HG03064 (cell line): Measurements from ENCODE around the gene C1orf52.
"Not testable (repeated sequence)": the region's sequence is repeated elsewhere in the genome, so short reads cannot be mapped to it uniquely, and the experiment has no call there.

Source experiments
- ATAC-seq: cut with Tn5 transposase; IDR thresholded peaks from one replicate; pipeline ENCODE4 v1.9.1; 2021; ENCODE audit warnings: low read depth; ENCODE audit not compliant: unreplicated experiment

C1orf52 gene

DNA sequence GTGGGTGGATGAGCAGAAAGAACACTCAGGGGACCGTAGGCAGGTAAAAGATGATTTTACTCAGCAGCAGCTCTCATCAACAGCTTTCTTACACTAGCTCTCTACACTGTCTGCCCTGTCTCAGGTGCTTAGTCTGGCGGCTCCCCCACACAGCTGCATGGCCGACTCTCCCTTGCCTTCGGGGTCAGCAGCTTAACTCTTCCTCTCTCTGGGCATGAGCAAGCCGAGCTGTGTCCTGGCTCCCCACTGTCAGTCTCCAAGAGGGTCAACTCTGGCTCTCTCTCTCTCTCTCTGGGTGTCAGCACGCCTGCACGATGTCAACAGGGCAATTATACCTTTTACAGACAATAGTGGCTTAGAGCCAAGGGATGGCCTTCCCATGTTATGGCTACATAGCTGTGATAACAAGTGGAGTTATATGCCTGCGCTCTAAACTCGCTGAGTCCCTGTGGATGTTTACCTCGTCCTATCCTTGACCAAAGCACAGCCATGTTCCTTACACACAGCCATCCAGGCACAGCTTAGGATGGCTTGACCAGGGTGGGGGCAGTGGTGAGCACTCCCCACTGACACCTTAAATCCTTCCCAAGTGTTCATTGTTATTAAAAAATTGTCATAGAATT lies 20.1 kb upstream of the C1orf52 start:
- ATAC-seq = no peak

GRCh38 chr1:85278853-85279314 lies 19.4 kb upstream of the C1orf52 start:
- no peak for ATAC-seq

GRCh38 chr1:85277802-85278201 lies 18.3 kb upstream of the C1orf52 start:
- no peak for ATAC-seq

DNA sequence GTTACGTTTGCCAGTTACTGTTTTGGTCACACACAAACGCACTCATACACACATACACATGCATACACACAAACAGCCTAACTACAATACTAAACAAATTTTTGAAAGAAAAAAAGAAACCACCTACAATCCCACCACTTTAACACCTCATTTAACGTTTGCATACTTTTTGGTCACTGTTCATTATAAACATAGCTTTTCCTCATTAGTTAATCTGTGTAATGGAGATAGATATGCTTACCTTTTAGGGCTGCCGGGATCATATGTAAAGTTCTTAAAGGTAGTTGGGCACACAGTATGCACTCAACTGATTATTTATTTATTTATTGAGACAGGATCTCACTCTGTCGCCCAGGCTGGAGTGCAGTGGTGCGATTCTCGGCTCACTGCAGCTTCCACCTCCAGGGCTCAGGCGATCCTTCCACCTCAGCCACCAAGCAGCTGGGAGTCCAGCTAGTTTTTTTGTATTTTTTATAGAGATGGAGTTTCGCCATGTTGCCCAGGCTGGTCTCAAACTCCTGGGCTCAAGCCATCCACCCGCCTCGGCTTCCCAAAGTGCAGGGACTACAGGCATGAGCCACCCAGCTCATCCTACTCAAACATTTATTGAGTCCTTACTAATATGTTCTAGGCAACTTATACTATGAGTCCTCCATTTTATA lies 17.6 kb upstream of the C1orf52 start:
- no peak for ATAC-seq

- ATAC-seq = peak; percentile 97
Observed at GRCh38 chr1:85276215-85276977, 16.9 kb upstream of the C1orf52 start, which contains the start of gene BCL10. TSS of gene BCL10 (minus strand) at chr1:85276632. CDS start at chr1:85276352, 280 bp downstream.

DNA sequence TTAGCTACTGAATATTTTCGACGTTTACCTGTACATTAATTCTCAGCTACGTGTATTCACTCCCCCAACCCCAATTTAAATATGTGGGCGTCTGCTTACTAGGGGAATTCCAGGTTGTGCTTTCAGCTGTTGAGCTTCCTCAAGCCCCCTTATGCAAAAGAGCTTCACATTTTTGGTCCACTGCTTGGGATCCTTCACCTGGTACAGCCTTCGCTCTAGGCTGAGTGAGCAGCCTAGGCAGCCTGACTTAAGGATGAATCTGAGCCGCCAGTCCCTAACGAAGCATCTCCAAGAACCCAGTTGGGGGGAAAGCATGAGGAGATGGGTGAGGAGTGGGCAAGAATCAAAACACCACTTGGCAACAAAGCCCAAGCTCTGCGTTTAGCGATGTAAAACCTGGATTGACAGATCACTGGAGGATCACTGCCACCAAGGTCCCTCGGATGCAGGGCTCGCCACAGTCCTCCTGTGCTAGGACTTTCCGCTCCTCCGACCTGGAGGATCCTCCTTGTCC lies 16.3 kb upstream of the C1orf52 start:
- ATAC-seq = no peak

DNA sequence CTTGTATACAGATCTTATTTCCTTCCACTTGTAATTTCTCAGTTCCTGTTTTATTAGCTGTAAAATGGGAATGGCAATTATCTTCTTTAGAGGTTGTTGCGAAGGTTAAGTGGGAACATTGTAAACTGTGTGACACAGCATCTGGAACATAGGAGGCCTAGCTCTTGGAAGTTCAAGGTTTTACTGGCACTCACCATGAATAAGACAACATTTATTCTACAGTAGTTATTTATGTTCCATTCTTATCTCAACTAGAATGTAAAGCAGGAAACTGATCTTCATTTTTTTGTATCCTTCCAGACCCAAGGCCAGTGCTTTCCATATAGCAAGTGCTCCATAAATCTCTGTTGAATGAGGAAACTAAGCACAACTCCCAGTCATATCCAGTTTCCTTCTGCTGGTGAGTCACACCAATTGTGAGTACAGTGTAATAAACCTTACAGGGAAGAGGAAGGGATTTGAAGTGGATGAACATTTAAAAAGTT lies 15.5 kb upstream of the C1orf52 start:
- ATAC-seq = no peak

GRCh38 chr1:85273397-85273796 lies 13.9 kb upstream of the C1orf52 start:
- no peak for ATAC-seq

GRCh38 chr1:85268801-85269585 lies 9.5 kb upstream of the C1orf52 start:
- no peak for ATAC-seq

DNA sequence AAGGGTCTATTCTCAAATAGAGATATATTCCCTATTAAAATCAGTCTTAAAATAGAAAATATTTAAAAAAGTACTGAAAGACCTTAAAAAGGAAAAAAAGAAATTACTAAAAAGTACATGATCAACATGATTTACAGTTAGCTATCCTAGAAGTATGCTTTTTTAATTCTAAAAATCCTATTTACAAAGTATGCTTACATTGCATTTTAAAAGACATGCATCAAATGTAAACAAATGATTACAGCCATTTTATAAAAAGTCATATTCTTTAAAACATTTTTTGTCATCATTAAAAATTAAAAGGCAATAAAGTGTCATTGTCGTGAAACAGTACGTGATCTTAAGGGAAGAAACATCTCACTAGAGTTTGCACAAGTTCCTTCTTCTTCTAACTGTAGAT lies 7.9 kb upstream of the C1orf52 start:
- ATAC-seq = no peak

GRCh38 chr1:85264150-85264549 lies 4.7 kb upstream of the C1orf52 start:
- ATAC-seq = no peak

GRCh38 chr1:85262985-85263384 lies 3.5 kb upstream of the C1orf52 start:
- no peak for ATAC-seq

DNA sequence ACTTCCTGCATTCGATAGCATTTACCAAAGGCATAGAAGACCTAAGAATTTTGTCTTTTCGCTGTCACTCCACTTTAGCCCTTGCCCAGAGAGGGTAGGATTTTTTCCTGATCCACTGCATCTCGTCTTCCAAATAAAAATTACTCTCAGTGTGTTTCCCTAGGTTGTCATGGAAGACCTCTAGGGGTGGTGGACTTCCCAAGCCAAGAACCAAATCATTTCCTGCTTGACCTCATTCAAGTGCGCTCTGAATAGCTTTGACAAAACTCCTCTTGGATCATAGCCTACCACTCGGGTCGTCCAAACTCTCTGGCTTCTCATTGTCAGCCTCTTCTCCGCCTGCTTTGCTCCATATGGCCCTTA lies 431 bp upstream of the C1orf52 start:
- ATAC-seq = peak; percentile 8

DNA sequence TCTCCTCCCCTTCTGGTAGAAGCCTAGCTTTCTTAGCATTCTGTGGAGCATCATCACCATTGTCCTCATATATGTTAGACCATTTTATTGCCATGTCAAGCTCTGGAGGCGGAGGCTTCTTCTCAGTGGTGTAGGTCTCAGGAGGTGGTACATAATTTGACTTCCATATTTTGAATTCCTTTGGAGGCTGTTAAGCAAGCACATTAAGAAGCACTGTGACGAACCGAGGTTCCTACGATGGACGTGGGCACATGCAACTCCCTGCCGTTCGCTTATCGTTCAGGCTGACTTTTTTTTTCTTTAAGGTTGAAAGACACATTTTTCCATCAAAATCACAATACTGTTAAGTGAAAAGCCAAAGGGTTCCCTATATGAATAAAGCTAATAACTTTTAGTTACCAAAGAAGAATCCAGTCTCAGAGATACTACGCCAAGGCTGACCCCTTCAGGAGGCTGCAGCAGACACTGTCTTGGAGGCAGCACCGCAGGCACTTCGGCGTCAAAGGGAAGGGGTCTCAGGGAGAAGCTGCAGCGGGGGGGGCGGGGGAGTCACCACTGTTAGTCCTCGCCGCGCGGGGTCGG lies 835 bp downstream of the C1orf52 start:
- no peak for ATAC-seq

DNA sequence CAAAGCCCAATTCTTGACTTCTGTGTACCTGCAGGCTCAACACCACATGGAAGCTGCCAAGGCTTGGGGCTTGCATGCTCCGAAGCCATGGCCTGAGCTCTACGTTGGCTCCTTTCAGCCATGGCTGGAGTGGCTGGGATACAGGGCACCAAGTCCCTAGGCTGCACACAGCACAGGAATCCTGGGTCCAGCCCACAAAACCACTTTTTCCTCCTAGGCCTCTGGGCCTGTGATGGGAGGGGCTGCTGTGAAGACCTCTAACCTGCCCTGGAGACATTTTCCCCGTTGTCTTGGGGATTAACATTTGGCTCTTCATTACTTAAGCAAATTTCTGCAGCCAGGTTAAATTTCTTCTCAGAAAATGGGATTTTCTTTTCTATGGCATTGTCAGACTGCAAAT lies 10.4 kb downstream of the C1orf52 start:
- not testable (repeated sequence) for ATAC-seq

GRCh38 chr1:85245891-85246290 lies 13.6 kb downstream of the C1orf52 start:
- no peak for ATAC-seq

GRCh38 chr1:85245456-85245855 lies 14.0 kb downstream of the C1orf52 start:
- no peak for ATAC-seq

- no peak for ATAC-seq
Observed at GRCh38 chr1:85244271-85245061, 15.0 kb downstream of the C1orf52 start.

- no peak for ATAC-seq
Observed at GRCh38 chr1:85243372-85243771, 16.1 kb downstream of the C1orf52 start.
